Measurements from ENCODE around the gene RIC1. TPM values are rescaled to one million over a fixed set of nuclear protein-coding genes. Genes with fewer than 3 reads are reported as not detected.

Gene RIC1
- total and polyA plus RNA-seq, 2 of the 8 experiments (the other 6 are each of a cell fraction or from before 2014, with no cell fraction given) = 10.7 to 24.5 TPM

GRCh38 chr9:5784526-5785315 lies 155.8 kb downstream of the RIC1 start:
- no peaks in the 10 kb centered on the region for H4K20me1 ChIP-seq (replicated peaks in 1 of 2; ENCODE audit: control insufficient read depth in 1 of 2, insufficient read depth in 2 of 2, low read length in 2 of 2)

More at GRCh38 chr9:5784526-5785315, 155.8 kb downstream of the RIC1 start:
- Histone ChIP-seq H3K23me2 (ENCODE audit: low read depth, low read length) (no peaks in the 10 kb centered on the region), H2BK12ac (ENCODE audit: low read depth, low read length) (no peak overlapping the region), H3K36me3 (ENCODE audit: control insufficient read depth in 2 of 4, insufficient read depth in 4 of 4, low read length in 3 of 4) (peaks cover 2 to 28% (median 10%) of the 10 kb centered on the region in 4 experiments; a peak in 6 of 8 replicates), H4K91ac (replicated peaks; ENCODE audit: insufficient read length, low read length) (no peak overlapping the region), H3K23ac (ENCODE audit: insufficient read length) (no peak overlapping the region), H3K79me1 (ENCODE audit: low read depth, low read length) (no peaks in the 10 kb centered on the region), H3K4ac (replicated peaks; ENCODE audit: insufficient read length, low read depth, low read length) (no peak overlapping the region), H3K14ac (ENCODE audit: insufficient read length) (no peak overlapping the region), H3K9me3 (ENCODE audit: insufficient read depth in 2 of 2, low read depth in 1 of 2, low read length in 1 of 2) (peaks cover 11 to 12% of the 10 kb centered on the region in 2 experiments), H2AK5ac (ENCODE audit: low read depth, low read length) (no peak overlapping the region), H3K4me3 (ENCODE audit: extremely low read depth in 1 of 4, insufficient read depth in 2 of 4, low read depth in 3 of 4, low read length in 4 of 4) (no peak overlapping the region), H3K18ac (ENCODE audit: extremely low read depth, low read length) (no peak overlapping the region), H4K8ac (ENCODE audit: extremely low read depth, insufficient read depth, low read length) (no peak overlapping the region), H2BK20ac (ENCODE audit: low read length) (no peak overlapping the region), H2AFZ (ENCODE audit: low read length) (no peak overlapping the region), H3K9ac (replicated peaks in 1 of 4; ENCODE audit: extremely low read depth in 1 of 4, low read depth in 3 of 4, low read length in 3 of 4) (no peak overlapping the region), H3K4me1 (replicated peaks in 1 of 4; ENCODE audit: control insufficient read depth in 3 of 4, insufficient read depth in 4 of 4, low read length in 3 of 4) (no peaks in the 10 kb centered on the region; a peak in 1 of 7 replicates), H3K79me2 (ENCODE audit: control insufficient read depth in 1 of 2, insufficient read depth in 2 of 2, low read length in 2 of 2) (no peaks in the 10 kb centered on the region), H3K4me2 (ENCODE audit: insufficient read depth in 1 of 2, low read depth in 2 of 2, low read length in 2 of 2) (no peak overlapping the region), H3K27me3 (replicated peaks in 1 of 4; ENCODE audit: control insufficient read depth in 3 of 4, extremely low read depth in 1 of 4, insufficient read depth in 3 of 4, low read length in 3 of 4) (no peaks in the 10 kb centered on the region), H2BK15ac (ENCODE audit: low read length) (no peak overlapping the region), H2BK120ac (replicated peaks; ENCODE audit: low read depth, low read length) (no peak overlapping the region), H2BK5ac (ENCODE audit: low read depth, low read length) (no peak overlapping the region), H3K27ac (ENCODE audit: low read depth, low read length) (no peak overlapping the region), H3K56ac (replicated peaks; ENCODE audit: insufficient read length, low read depth, low read length) (no peak overlapping the region), H4K5ac (ENCODE audit: insufficient read length, low read depth, low read length) (no peak overlapping the region)
- DNase-seq (ENCODE audit: low read depth in 1 of 2, low spot score in 2 of 2) (no peak), FAIRE-seq (no peak)
- ChIA-PET CTCF (ENCODE audit: partially characterized antibody) (no interaction called here), POLR2A (ENCODE audit: partially characterized antibody) (interaction anchor here (1.1 kb wide), 1 partner anchor 10 kb away, joined by 4 read pairs; no protein-coding TSS in a partner anchor)
- TF ChIP-seq ZNF274 (IDR thresholded peaks at IDR 0.05; ENCODE audit: borderline replicate concordance, extremely low read depth, low read length) (no peak), POLR2AphosphoS5 (IDR thresholded peaks at IDR 0.05; ENCODE audit: low read depth, low read length) (no peak), RAD21 (IDR thresholded peaks at IDR 0.05 in 1 of 2, conservative IDR thresholded peaks at IDR 0.05 in 1 of 2; ENCODE audit: low read depth in 2 of 2, low read length in 2 of 2) (no peak), TAF1 (IDR thresholded peaks at IDR 0.05; ENCODE audit: low read depth, low read length) (no peak), JUN (IDR thresholded peaks at IDR 0.05; ENCODE audit: low read depth, low read length) (no peak), RFX5 (IDR thresholded peaks at IDR 0.05; ENCODE audit: borderline replicate concordance, low read depth, low read length) (no peak)
- 78% methylated on average over 4 of the region's 4 CpGs; no CpG with 5 or more reads in 1 of the 2 experiments for WGBS, 2 experiments (ENCODE audit: extremely low coverage in 1 of 2, insufficient coverage in 1 of 2, insufficient read length in 1 of 2, insufficient replicate concordance in 2 of 2, low coverage in 1 of 2, low lambda C conversion rate in 2 of 2, missing lambda C conversion rate in 1 of 2)
